H1 (cell line): ENCODE results near the gene TAPT1. TPM values are rescaled to one million over a fixed set of nuclear protein-coding genes. Genes with fewer than 3 reads are reported as not detected.

Experiments used
- CTCF ChIA-PET: fragments of 300-600 bp; sonication (Branson Sonifier 250); formaldehyde crosslinking; loops from one replicate; lab custom pipeline; 2021; ENCODE audit not compliant: partially characterized antibody; lab: Charles Lee
- POLR2A ChIA-PET: fragments of 300-600 bp; sonication (Branson Sonifier 250); formaldehyde crosslinking; loops from one replicate; lab custom pipeline; 2021; ENCODE audit warnings: inconsistent platforms; ENCODE audit not compliant: partially characterized antibody; lab: Charles Lee
- DNase-seq, 2 experiments: peaks; one replicate each; pipeline versions ENCODE4 v3.0.0 to v3.0.0-alpha.2; 2010 to 2022; ENCODE audit warnings: low spot score in 2 of 2, low read depth in 1 of 2, mixed read lengths in 1 of 2
- FAIRE-seq: peaks from 2 replicates; lab custom pipeline; 2011; peaks lifted over from hg19 to GRCh38; lab: Jason Lieb, UNC
- H2AFZ ChIP-seq: 2 replicates; pipeline ENCODE4 v1.8.1; 2012; ENCODE audit warnings: low read length, inconsistent platforms
- H2AK5ac ChIP-seq: 2 replicates; pipeline ENCODE4 v1.6.1; 2013; ENCODE audit warnings: low read depth, low read length
- H2BK120ac ChIP-seq: replicated peaks from 2 replicates; pipeline ENCODE3; 2013; ENCODE audit warnings: low read depth, low read length, inconsistent platforms
- H2BK12ac ChIP-seq: 2 replicates; pipeline ENCODE4 v1.6.1; 2013; ENCODE audit warnings: low read depth, low read length
- H2BK15ac ChIP-seq: 2 replicates; pipeline ENCODE4 v1.6.1; 2013; ENCODE audit warnings: low read length
- H2BK20ac ChIP-seq: 2 replicates; pipeline ENCODE4 v1.6.1; 2013; ENCODE audit warnings: low read length
- H2BK5ac ChIP-seq: 2 replicates; pipeline ENCODE4 v1.6.1; 2013; ENCODE audit warnings: low read depth, low read length
- H3K14ac ChIP-seq: 2 replicates; pipeline ENCODE4 v1.6.1; 2013; ENCODE audit warnings: inconsistent platforms; ENCODE audit not compliant: insufficient read length
- H3K18ac ChIP-seq: 2 replicates; pipeline ENCODE4 v1.6.1; 2013; ENCODE audit warnings: low read length; ENCODE audit errors: extremely low read depth
- H3K23ac ChIP-seq: 2 replicates; pipeline ENCODE4 v1.6.1; 2013; ENCODE audit warnings: inconsistent platforms; ENCODE audit not compliant: insufficient read length
- H3K23me2 ChIP-seq: 2 replicates; pipeline ENCODE4 v1.6.1; 2013; ENCODE audit warnings: low read depth, low read length
- H3K27ac ChIP-seq: 2 replicates; pipeline ENCODE4 v1.6.1; 2011; ENCODE audit warnings: low read depth, low read length, inconsistent platforms
- H3K27me3 ChIP-seq, 4 experiments: replicated peaks in 1 of 4; 1 replicate in 1 of 4; 2 replicates in 3 of 4; pipeline versions ENCODE4 v1.6.1 to v1.8.1; 2011 to 2013; ENCODE audit warnings: low read length in 3 of 4, mild to moderate bottlenecking in 3 of 4, inconsistent platforms in 2 of 4, mixed read lengths in 2 of 4, moderate library complexity in 1 of 4; ENCODE audit not compliant: control insufficient read depth in 3 of 4, insufficient read depth in 3 of 4; ENCODE audit errors: extremely low read depth in 1 of 4
- H3K36me3 ChIP-seq, 4 experiments: 2 replicates each; pipeline versions ENCODE4 v1.6.1 to v1.8.1; 2011 to 2013; ENCODE audit warnings: mild to moderate bottlenecking in 4 of 4, low read length in 3 of 4, moderate library complexity in 2 of 4, control low read depth in 1 of 4, inconsistent platforms in 1 of 4; ENCODE audit not compliant: insufficient read depth in 4 of 4, control insufficient read depth in 2 of 4
- H3K4ac ChIP-seq: replicated peaks from 2 replicates; pipeline ENCODE3; 2013; ENCODE audit warnings: low read length, low read depth, mixed read lengths, inconsistent platforms; ENCODE audit not compliant: insufficient read length
- H3K4me1 ChIP-seq, 4 experiments: replicated peaks in 1 of 4; 1 replicate in 1 of 4; 2 replicates in 3 of 4; pipeline versions ENCODE4 v1.6.1 to v1.8.1; 2011 to 2013; ENCODE audit warnings: low read length in 3 of 4, inconsistent platforms in 2 of 4, mixed read lengths in 1 of 4; ENCODE audit not compliant: insufficient read depth in 4 of 4, control insufficient read depth in 3 of 4
- H3K4me2 ChIP-seq, 2 experiments: 2 replicates each; pipeline versions ENCODE4 v1.6.1 to v1.8.1; 2011 to 2013; ENCODE audit warnings: low read depth in 2 of 2, low read length in 2 of 2, control low read depth in 1 of 2, inconsistent platforms in 1 of 2, mild to moderate bottlenecking in 1 of 2; ENCODE audit not compliant: insufficient read depth in 1 of 2
- H3K4me3 ChIP-seq, 4 experiments: fragments of 200-600, 300-600 bp in 1 of 4; sonication (generic), shearing (Covaris generic), sonication (Bioruptor Twin) in 1 of 4; 2 replicates each; pipeline versions ENCODE4 v1.5.1 to v1.8.1; 2011 to 2016; ENCODE audit warnings: low read length in 4 of 4, low read depth in 3 of 4, control low read depth in 2 of 4, inconsistent platforms in 2 of 4, mild to moderate bottlenecking in 2 of 4, mixed read lengths in 1 of 4, moderate library complexity in 1 of 4; ENCODE audit not compliant: insufficient read depth in 2 of 4; ENCODE audit errors: extremely low read depth in 1 of 4
- H3K56ac ChIP-seq: replicated peaks from 2 replicates; pipeline ENCODE3; 2013; ENCODE audit warnings: low read depth, mild to moderate bottlenecking, mixed read lengths, low read length, inconsistent platforms; ENCODE audit not compliant: insufficient read length
- H3K79me1 ChIP-seq: 2 replicates; pipeline ENCODE4 v1.6.1; 2013; ENCODE audit warnings: low read depth, low read length, control low read depth
- H3K79me2 ChIP-seq, 2 experiments: 2 replicates each; pipeline versions ENCODE4 v1.6.1 to v1.8.1; 2012 to 2013; ENCODE audit warnings: low read length in 2 of 2, mild to moderate bottlenecking in 2 of 2, inconsistent platforms in 1 of 2; ENCODE audit not compliant: insufficient read depth in 2 of 2, control insufficient read depth in 1 of 2
- H3K9ac ChIP-seq, 4 experiments: replicated peaks in 1 of 4; 1 replicate in 1 of 4; 2 replicates in 3 of 4; pipeline versions ENCODE4 v1.6.1 to v1.8.1; 2011 to 2013; ENCODE audit warnings: low read depth in 3 of 4, low read length in 3 of 4, control low read depth in 2 of 4, mild to moderate bottlenecking in 2 of 4, moderate library complexity in 2 of 4, inconsistent platforms in 1 of 4; ENCODE audit errors: extremely low read depth in 1 of 4
- H3K9me3 ChIP-seq, 2 experiments: 2 replicates each; pipeline versions ENCODE4 v1.6.1 to v1.8.1; 2012 to 2013; ENCODE audit warnings: mild to moderate bottlenecking in 2 of 2, moderate library complexity in 2 of 2, control low read depth in 1 of 2, inconsistent platforms in 1 of 2, low read depth in 1 of 2, low read length in 1 of 2, mixed read lengths in 1 of 2; ENCODE audit not compliant: insufficient read depth in 2 of 2
- H4K20me1 ChIP-seq, 2 experiments: replicated peaks in 1 of 2; 2 replicates each; pipeline versions ENCODE3 to v1.8.1; 2011 to 2013; ENCODE audit warnings: inconsistent platforms in 2 of 2, low read length in 2 of 2, mild to moderate bottlenecking in 1 of 2; ENCODE audit not compliant: insufficient read depth in 2 of 2, control insufficient read depth in 1 of 2
- H4K5ac ChIP-seq: 2 replicates; pipeline ENCODE4 v1.6.1; 2013; ENCODE audit warnings: low read length, low read depth, mixed read lengths, inconsistent platforms; ENCODE audit not compliant: insufficient read length
- H4K8ac ChIP-seq: 2 replicates; pipeline ENCODE4 v1.8.0; 2013; ENCODE audit warnings: mild to moderate bottlenecking, moderate library complexity, low read length, inconsistent platforms; ENCODE audit not compliant: insufficient read depth; ENCODE audit errors: extremely low read depth
- H4K91ac ChIP-seq: replicated peaks from 2 replicates; pipeline ENCODE3; 2013; ENCODE audit warnings: low read length, mixed read lengths, inconsistent platforms; ENCODE audit not compliant: insufficient read length
- CTBP2 ChIP-seq: IDR thresholded peaks from 2 replicates; pipeline ENCODE4 v1.7.0; 2011; ENCODE audit warnings: borderline replicate concordance, mild to moderate bottlenecking, moderate library complexity, mixed read lengths, low read length; ENCODE audit not compliant: insufficient read depth, insufficient read length
- HDAC2 ChIP-seq, 2 experiments: fragments of 300-600 bp in 1 of 2; sonication (generic) in 1 of 2; IDR thresholded peaks; 2 replicates each; pipeline ENCODE4 v1.6.1; 2011 to 2012; ENCODE audit warnings: low read depth in 2 of 2, low read length in 2 of 2, mild to moderate bottlenecking in 2 of 2, moderate library complexity in 2 of 2, borderline replicate concordance in 1 of 2, inconsistent platforms in 1 of 2
- HDAC6 ChIP-seq: IDR thresholded peaks from one replicate; pipeline ENCODE4 v1.7.1; 2012; ENCODE audit warnings: low read depth, mild to moderate bottlenecking, inconsistent platforms, low read length, moderate library complexity
- JUN ChIP-seq: IDR thresholded peaks from 2 replicates; pipeline ENCODE4 v1.6.1; 2011; ENCODE audit warnings: low read depth, mild to moderate bottlenecking, improper control_type of control experiment, low read length
- POLR2A ChIP-seq, 2 experiments: IDR thresholded peaks; 1 replicate in 1 of 2; 2 replicates in 1 of 2; pipeline ENCODE4 v1.6.1; 2011; ENCODE audit warnings: low read depth in 2 of 2, low read length in 2 of 2, mild to moderate bottlenecking in 2 of 2; ENCODE audit errors: control extremely low read depth in 1 of 2
- TBP ChIP-seq: IDR thresholded peaks from 2 replicates; pipeline ENCODE4 v1.6.1; 2011; ENCODE audit warnings: low read depth, low read length, improper control_type of control experiment
- WGBS, 2 experiments: shearing (Covaris generic) in 1 of 2; methylation state at CpG; one replicate each; pipeline versions ENCODE4 v1.1.6 to v1.1.7; 2013 to 2015; ENCODE audit warnings: low lambda C conversion rate in 2 of 2, mixed read lengths in 2 of 2, inconsistent platforms in 1 of 2, low coverage in 1 of 2, missing lambda C conversion rate in 1 of 2; ENCODE audit not compliant: insufficient replicate concordance in 2 of 2, insufficient coverage in 1 of 2, insufficient read length in 1 of 2; ENCODE audit errors: extremely low coverage in 1 of 2, missing lambda C conversion rate in 1 of 2; 5-methylcytosine and 5-hydroxymethylcytosine counted together
- polyA plus RNA-seq, 7 experiments: library from polyadenylated mRNA; depleted of rRNA in 3 of 7; stranded (reverse) in 5 of 7; unstranded in 2 of 7; fragments of >200 nt in 5 of 7; fragments of 200-250 nt in 2 of 7; gene quantifications; 1 replicate in 5 of 7; 2 replicates in 1 of 7; 4 replicates in 1 of 7; pipeline versions ENCODE4 v1.2.1 to v1.2.3, GENCODE V29; 2011 to 2013; ENCODE audit warnings: missing spikeins in 2 of 7, mixed read lengths in 2 of 7
- total RNA-seq: library from RNA; stranded (reverse); fragmentation: NEBNext Ultra II Directional; extraction: Animal tissue kit (Norgen Biotek cat#: 25700); gene quantifications from 2 replicates; pipeline ENCODE4 v1.2.1, GENCODE V29; 2021

Gene TAPT1
- total and polyA plus RNA-seq, 2 of the 8 experiments (the other 6 are each of a cell fraction or from before 2014, with no cell fraction given), result 4.2 to 15.3 TPM

DNA sequence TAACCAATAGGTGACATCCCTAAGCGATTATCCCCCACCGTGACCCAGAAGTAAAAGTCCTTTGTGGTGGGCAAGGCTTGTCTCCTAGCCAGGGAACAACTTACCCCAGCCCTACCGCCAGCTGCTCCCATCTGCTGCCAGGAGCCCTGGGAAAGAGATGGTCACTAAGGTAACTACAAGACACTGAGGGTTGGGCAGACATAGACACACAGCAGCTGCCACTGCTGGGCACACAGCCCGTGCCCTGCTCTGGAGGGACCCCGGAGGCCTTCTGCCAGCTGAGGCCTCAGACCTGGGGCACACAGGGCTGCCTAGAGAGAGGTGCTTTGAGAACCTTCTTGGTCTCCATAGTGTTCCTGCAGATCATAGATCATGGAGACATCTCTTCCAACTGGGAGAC lies 89.4 kb downstream of the TAPT1 start:
- H2BK20ac ChIP-seq, result no peak overlapping the region
- no peak for FAIRE-seq
- no peak overlapping the region for H4K91ac ChIP-seq
- POLR2A ChIA-PET, result no interaction called here
- no peaks in the 10 kb centered on the region for H3K4me1 ChIP-seq
- no peak overlapping the region for H3K27ac ChIP-seq
- no peak overlapping the region for H3K9ac ChIP-seq
- no peaks in the 10 kb centered on the region for H3K79me2 ChIP-seq
- no peak overlapping the region for H2BK120ac ChIP-seq
- no peak overlapping the region for H3K4me3 ChIP-seq
- no peak overlapping the region for H3K18ac ChIP-seq
- no peaks in the 10 kb centered on the region for H3K36me3 ChIP-seq
- no peak overlapping the region for H3K4ac ChIP-seq
- H2AFZ ChIP-seq, result no peak overlapping the region
- CTCF ChIA-PET, result interaction anchor here (0.8 to 1.2 kb wide), 3 partner anchors 10 to 254 kb away, joined by 3 to 4 read pairs (median 3); no protein-coding TSS in a partner anchor
- 92% methylated on average over 5 of the region's 5 CpGs; no CpG with 5 or more reads in 1 of the 2 experiments for WGBS, 2 experiments
- H4K20me1 ChIP-seq, result no peaks in the 10 kb centered on the region
- no peak overlapping the region for H3K14ac ChIP-seq
- H3K23me2 ChIP-seq, result no peaks in the 10 kb centered on the region
- no peak overlapping the region for H4K5ac ChIP-seq
- no peak overlapping the region for H2AK5ac ChIP-seq
- H3K27me3 ChIP-seq, result no peaks in the 10 kb centered on the region
- H3K9me3 ChIP-seq, result peaks cover 6% of the 10 kb centered on the region in 2 experiments; a peak in 3 of 4 replicates
- no peak overlapping the region for H3K56ac ChIP-seq
- H2BK15ac ChIP-seq, result no peak overlapping the region
- H3K23ac ChIP-seq, result no peak overlapping the region
- H2BK5ac ChIP-seq, result no peak overlapping the region
- no peak overlapping the region for H3K4me2 ChIP-seq
- H3K79me1 ChIP-seq, result no peaks in the 10 kb centered on the region
- H2BK12ac ChIP-seq, result no peak overlapping the region
- no peak for DNase-seq
- no peak overlapping the region for H4K8ac ChIP-seq
- TF ChIP-seq POLR2A (IDR thresholded peaks at IDR 0.05; ENCODE audit: control extremely low read depth in 1 of 2, low read depth in 2 of 2, low read length in 2 of 2), result no peak
- no peak for TF ChIP-seq CTBP2
- TF ChIP-seq JUN, result no peak
- no peak for TF ChIP-seq TBP
- no peak for TF ChIP-seq HDAC2 (IDR thresholded peaks at IDR 0.05; ENCODE audit: borderline replicate concordance in 1 of 2, low read depth in 2 of 2, low read length in 2 of 2)
- no peak for TF ChIP-seq HDAC6
